ENCODE data around the gene CRP.
"Not testable (repeated sequence)": the region's sequence is repeated elsewhere in the genome, so short reads cannot be mapped to it uniquely, and the experiment has no call there.

CRP gene

GRCh38 chr1:159699246-159699645 lies 15.1 kb downstream of the CRP start:
- no peak for DNase-seq

DNA sequence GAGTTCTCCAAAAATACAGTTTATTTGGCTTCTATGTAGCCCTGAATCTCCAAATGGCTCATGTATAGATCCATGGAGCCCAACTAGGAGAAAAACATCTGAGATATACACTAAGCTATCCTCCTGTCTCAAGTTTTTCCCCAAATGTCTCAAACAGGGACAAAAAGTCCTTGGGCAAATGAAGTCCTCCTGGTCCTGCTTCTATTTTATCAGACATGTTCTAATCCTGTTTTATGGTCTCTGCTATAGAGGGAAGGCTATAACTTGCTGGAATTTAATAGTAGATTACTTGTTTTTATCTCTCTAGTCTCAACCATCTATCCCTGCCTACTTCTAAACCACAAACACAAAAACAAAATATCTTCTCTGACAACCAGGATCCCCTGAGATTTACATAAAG lies 26.9 kb downstream of the CRP start:
- no peak for DNase-seq

DNA sequence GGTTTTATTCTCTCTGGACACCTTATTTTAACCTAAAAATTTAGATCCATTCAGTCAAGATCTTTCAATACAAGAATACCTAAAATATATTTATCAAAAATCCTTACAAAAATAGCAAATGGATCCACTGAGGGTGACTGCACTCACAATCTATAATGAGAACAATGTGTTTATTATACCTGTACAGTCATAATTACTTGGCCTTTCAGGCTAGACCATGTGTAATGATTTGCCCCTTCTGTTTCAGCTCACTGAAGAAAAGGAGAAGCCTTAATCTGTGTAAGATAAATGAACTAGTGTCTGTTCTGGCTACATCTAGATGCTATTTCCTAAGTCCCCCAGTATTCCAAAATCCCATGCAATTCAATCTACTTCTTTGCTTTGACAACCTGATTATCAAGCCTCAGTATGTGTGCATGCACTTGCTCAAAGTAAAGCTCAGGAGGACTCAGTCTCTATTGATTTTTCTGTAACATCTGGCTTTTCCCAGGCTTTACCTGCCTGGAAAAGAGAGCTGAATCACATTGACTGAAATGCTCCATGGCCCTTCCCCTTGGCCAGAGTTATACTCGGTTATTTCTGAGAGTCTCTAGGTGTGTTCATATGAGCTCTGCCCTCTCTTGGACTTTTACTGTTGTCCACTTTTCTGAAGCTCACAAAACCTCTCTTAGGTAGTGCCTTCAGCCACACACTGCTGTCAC lies 27.6 kb downstream of the CRP start:
- no peak for DNase-seq

DNA sequence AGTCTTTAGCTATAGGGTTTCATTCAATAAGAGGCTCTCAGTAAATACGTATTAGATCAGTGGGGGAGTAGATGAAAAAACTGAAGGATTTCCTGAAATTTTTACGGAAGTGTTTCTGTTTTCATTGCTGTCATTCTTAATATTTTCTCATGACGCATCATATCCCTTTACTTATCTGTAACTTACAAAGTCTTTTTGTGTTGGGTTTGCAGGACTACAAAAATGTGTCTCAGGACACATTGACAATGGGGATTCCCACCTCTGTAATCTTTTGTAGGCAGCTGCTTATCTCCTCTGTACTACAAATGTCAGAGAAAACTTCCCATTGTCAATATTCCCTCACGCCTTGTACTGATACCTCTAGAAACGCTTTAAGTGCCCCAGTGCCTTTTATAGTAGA lies 35.5 kb downstream of the CRP start:
- no peak for DNase-seq

- DNase-seq, result no peak
Measured at GRCh38 chr1:159675046-159675445, 39.3 kb downstream of the CRP start.

DNA sequence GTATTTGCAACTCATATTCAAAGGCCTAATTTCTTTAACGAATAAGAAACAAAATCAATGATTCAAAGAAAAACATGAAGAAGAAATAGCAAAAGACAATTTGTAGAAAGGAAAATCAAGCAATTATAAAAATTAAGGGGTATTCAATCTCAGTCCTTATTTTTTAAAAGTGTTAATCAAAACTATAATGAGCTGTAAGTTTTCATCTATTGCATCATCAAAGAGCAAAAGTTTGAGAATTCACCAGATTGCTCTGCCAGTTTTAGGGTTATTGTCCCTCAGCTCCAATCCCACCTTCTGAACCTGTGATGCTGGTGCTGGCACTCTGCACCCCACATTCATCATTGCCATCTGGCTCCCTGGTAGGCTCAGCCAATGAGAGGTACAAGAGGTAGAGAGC lies 42.0 kb downstream of the CRP start:
- not testable (repeated sequence) for DNase-seq

GRCh38 chr1:159669338-159669737 lies 45.1 kb downstream of the CRP start:
- DNase-seq, result no peak

DNA sequence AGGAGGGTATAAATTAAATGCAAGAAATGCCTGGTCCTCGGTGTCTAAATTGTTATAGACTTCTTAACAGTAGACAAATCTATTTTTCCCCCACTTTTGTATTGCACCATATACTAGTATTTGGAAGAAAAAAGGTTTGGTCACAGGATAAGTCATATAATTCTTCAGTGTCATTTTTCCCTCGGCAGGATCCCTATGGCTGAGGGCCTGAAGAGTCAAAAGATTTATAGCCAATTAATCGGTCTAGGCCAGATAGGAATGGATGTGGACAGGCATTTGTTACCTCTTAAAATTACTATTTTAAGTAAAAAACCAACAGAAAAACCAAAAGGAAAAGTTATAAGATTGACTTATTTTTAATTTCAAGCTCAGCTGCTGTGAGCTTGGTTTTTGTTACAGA lies 45.6 kb downstream of the CRP start:
- no peak for DNase-seq

- no peak for DNase-seq
Measured at GRCh38 chr1:159664247-159664646, 50.1 kb downstream of the CRP start.

DNA sequence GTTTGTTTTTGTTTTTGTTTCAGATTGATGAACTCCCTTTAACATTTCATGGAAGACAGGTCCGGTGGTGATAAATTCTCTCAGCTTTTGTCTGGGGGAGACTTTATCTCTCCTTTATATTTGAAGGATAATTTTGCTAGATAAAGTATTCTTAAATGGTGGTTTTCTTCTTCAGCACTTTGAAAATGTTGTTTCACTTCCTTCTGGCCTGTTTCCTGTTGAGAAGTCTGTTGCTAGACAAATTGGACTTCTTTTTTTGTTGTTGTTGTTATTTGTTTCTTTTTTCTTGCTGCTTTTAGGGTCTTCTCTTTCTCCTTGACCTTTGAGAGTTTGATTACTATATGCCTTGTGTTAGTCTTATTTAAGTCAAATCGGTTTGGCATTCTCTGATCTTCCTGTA lies 50.8 kb downstream of the CRP start:
- DNase-seq, result no peak

Measured in KG1 (cell line).